Calu3 (cell line): Measurements from ENCODE around the gene CYBRD1. TPM values are rescaled to one million over a fixed set of nuclear protein-coding genes. Genes with fewer than 3 reads are reported as not detected.
"Not testable (repeated sequence)": the region's sequence is repeated elsewhere in the genome, so short reads cannot be mapped to it uniquely, and the experiment has no call there.

Source experiments
- BruUV-seq: library from RNA; stranded (reverse); fragments of 400-500 nt; replicated peaks from 2 replicates; lab custom pipeline; 2021; lab: Mats Ljungman, UMichigan
- CTCF ChIA-PET: fragments of 300-600 bp; sonication (Branson Sonifier 250); formaldehyde crosslinking; loops from one replicate; lab custom pipeline; 2022; ENCODE audit warnings: antibody characterized with exemption; lab: Charles Lee
- DNase-seq: peaks from one replicate; pipeline ENCODE4 v3.0.0; 2022
- H3K27ac Mint-ChIP-seq: one replicate; pipeline ENCODE4 v1.8.0; 2022; ENCODE audit warnings: mixed read lengths; ENCODE audit not compliant: unreplicated experiment
- H3K27me3 Mint-ChIP-seq: one replicate; pipeline ENCODE4 v1.8.0; 2022; ENCODE audit warnings: mixed read lengths; ENCODE audit not compliant: unreplicated experiment
- H3K36me3 Mint-ChIP-seq: one replicate; pipeline ENCODE4 v1.8.0; 2022; ENCODE audit warnings: mild to moderate bottlenecking, moderate library complexity, mixed read lengths; ENCODE audit not compliant: insufficient read depth, unreplicated experiment
- H3K4me1 Mint-ChIP-seq: one replicate; pipeline ENCODE4 v1.8.0; 2022; ENCODE audit warnings: mild to moderate bottlenecking, low read depth, mixed read lengths; ENCODE audit not compliant: unreplicated experiment
- H3K4me3 Mint-ChIP-seq: one replicate; pipeline ENCODE4 v1.8.0; 2022; ENCODE audit warnings: mild to moderate bottlenecking, low read depth, moderate library complexity, mixed read lengths; ENCODE audit not compliant: unreplicated experiment
- H3K9me3 Mint-ChIP-seq: one replicate; pipeline ENCODE4 v1.8.0; 2022; ENCODE audit warnings: low read depth, mixed read lengths; ENCODE audit not compliant: unreplicated experiment
- CTCF ChIP-seq: fragments of 200-600 bp; IDR thresholded peaks from one replicate; pipeline ENCODE4 v1.8.0; 2022; ENCODE audit warnings: antibody characterized with exemption; ENCODE audit not compliant: unreplicated experiment
- intact Hi-C: fragments of 100-400 bp; cut with micrococcal nuclease; formaldehyde crosslinking; loops from one replicate; pipeline ENCODE4 v1.10.0; 2022; ENCODE audit not compliant: unreplicated experiment
- total RNA-seq: library from RNA; stranded (reverse); gene quantifications from 2 replicates; pipeline ENCODE4 v1.2.3, GENCODE V29; 2022

CYBRD1 gene
- total RNA-seq, 1 experiment from 2014 or later = 2.6 TPM

- CTCF ChIA-PET = no interaction called here
- H3K4me1 Mint-ChIP-seq = no peaks in the 10 kb centered on the region
- no peak for DNase-seq
- no peak overlapping the region for H3K27ac Mint-ChIP-seq
- no TSS peak for BruUV-seq
- no peak overlapping the region for H3K4me3 Mint-ChIP-seq
- peaks cover 71% of the 10 kb centered on the region for H3K27me3 Mint-ChIP-seq
- TF ChIP-seq CTCF = no peak
- no peaks in the 10 kb centered on the region for H3K36me3 Mint-ChIP-seq
- peaks cover 2% of the 10 kb centered on the region for H3K9me3 Mint-ChIP-seq
- intact Hi-C loops = no loop called here
Observed at GRCh38 chr2:171530378-171530777, 8.1 kb downstream of the CYBRD1 start.

DNA sequence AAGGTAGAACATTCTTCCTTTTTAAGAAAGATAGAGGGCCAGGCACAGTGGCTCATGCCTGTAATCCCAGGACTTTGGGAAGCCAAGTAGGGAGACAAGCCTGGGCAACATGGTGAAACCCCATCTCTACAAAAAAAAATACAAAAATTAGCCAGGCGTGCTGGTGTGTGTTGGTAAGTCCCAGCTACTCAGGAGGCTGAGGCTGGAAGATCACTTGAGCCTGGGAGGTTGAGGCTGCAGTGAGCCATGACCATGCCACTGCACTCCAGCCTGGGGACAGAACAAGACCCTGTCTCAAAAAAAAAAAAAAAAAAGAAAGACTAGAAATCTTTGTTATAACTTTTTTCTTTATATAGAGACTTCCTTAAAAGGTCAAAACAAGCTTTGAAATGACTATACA, 8.6 kb downstream of the CYBRD1 start:
- H3K4me1 Mint-ChIP-seq, DNase-seq, H3K4me3 Mint-ChIP-seq, BruUV-seq, H3K27ac Mint-ChIP-seq, H3K9me3 Mint-ChIP-seq, intact Hi-C loops, CTCF ChIA-PET, H3K36me3 Mint-ChIP-seq: not testable (repeated sequence)
- H3K27me3 Mint-ChIP-seq = peaks cover 68% of the 10 kb centered on the region

DNA sequence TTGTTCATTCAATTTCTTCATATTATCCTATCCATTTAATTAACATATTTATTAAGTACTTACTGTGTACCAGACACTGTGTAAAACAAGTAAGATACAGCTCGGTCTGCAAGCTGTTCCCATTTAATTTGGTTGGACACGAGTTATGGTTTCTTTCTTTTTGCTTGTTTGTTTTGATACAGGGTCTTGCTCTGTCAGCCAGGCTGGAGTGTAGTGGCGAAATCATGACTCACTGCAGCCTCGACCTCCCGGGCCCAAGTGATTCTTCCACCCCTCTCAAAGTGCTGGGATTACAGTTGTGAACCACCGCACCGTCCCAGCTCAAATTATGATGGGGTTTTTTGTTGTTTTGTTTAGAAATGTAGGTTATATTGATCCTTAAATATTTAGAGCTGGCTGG, 9.0 kb downstream of the CYBRD1 start:
- intact Hi-C loops = no loop called here
- H3K4me1 Mint-ChIP-seq = no peaks in the 10 kb centered on the region
- H3K9me3 Mint-ChIP-seq = peaks cover 2% of the 10 kb centered on the region
- CTCF ChIA-PET = no interaction called here
- H3K4me3 Mint-ChIP-seq = no peak overlapping the region
- DNase-seq = no peak
- TF ChIP-seq CTCF = no peak
- no peak overlapping the region for H3K27ac Mint-ChIP-seq
- no peaks in the 10 kb centered on the region for H3K36me3 Mint-ChIP-seq
- peaks cover 63% of the 10 kb centered on the region for H3K27me3 Mint-ChIP-seq
- BruUV-seq = no TSS peak

DNA sequence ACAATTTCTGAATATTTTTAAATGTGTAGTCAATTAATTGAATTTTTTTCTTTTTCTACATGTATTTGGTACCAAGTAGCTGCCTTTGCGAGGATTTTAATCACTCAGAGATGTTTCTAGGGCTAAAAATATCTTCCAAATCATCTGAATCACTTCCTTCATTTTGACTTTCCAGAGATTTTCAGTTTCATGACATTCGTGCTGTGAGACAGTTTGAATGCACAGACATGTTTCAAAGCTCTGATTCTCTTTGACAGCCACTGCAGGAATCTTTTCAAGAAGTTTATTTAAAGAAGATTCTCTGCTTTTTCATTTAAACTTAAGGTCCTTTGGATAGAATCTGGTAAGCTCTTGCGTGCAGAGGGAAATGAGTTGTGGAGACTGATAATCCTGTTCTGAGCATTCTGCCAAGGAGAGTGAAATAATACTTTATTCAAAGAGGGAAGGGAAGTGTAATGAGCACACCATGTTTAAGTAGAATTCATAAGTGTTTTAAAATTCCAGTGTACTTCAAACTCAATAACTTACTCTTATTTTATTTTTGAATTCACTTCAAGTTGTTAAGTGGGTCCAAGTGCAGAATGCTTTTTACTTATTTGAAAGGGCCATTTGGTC, 9.7 kb downstream of the CYBRD1 start:
- CTCF ChIA-PET = no interaction called here
- intact Hi-C loops = no loop called here
- Mint-ChIP-seq H3K27ac (no peak overlapping the region), H3K4me1 (no peaks in the 10 kb centered on the region), H3K9me3 (peaks cover 2% of the 10 kb centered on the region), H3K27me3 (peaks cover 57% of the 10 kb centered on the region), H3K4me3 (no peak overlapping the region), H3K36me3 (no peaks in the 10 kb centered on the region)
- no peak for TF ChIP-seq CTCF
- DNase-seq = no peak
- no TSS peak for BruUV-seq

DNA sequence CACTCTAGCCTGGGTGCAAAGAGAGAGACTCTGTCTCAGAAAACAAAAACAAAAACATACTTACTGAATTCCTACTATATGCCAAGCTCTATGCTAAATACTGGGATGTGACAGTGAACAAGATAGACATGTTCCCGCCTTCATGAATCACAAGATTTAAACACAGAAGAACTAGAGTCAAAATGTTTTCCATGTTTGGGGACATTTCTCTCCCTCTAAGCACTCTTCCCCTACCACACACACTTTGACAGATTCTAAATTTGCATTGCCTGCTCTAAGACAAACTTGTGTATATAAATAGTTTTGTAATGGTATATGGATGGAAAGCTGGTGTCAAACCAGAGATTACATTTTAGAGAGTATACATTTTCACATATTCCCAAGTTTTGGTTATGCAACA, 11.1 kb downstream of the CYBRD1 start:
- H3K36me3 Mint-ChIP-seq = no peaks in the 10 kb centered on the region
- DNase-seq = no peak
- no peak for TF ChIP-seq CTCF
- intact Hi-C loops = no loop called here
- H3K27ac Mint-ChIP-seq = no peak overlapping the region
- no peak overlapping the region for H3K4me3 Mint-ChIP-seq
- H3K4me1 Mint-ChIP-seq = no peaks in the 10 kb centered on the region
- H3K9me3 Mint-ChIP-seq = peaks cover 2% of the 10 kb centered on the region
- CTCF ChIA-PET = no interaction called here
- H3K27me3 Mint-ChIP-seq = peaks cover 43% of the 10 kb centered on the region
- BruUV-seq = no TSS peak

- CTCF ChIA-PET = not testable (repeated sequence)
Observed at GRCh38 chr2:171535528-171535927, 13.3 kb downstream of the CYBRD1 start.

More at GRCh38 chr2:171535528-171535927, 13.3 kb downstream of the CYBRD1 start:
- H3K36me3 Mint-ChIP-seq, DNase-seq, H3K4me3 Mint-ChIP-seq, H3K4me1 Mint-ChIP-seq, BruUV-seq, H3K27ac Mint-ChIP-seq, H3K9me3 Mint-ChIP-seq, intact Hi-C loops: not testable (repeated sequence)
- peaks cover 22% of the 10 kb centered on the region for H3K27me3 Mint-ChIP-seq
